Brain microvascular endothelial cell (primary cell): Measurements from ENCODE around the gene TEKT3.

Source experiments
- DNase-seq: peaks from one replicate; pipeline ENCODE4 v3.0.0-alpha.2; 2020
- H3K27ac ChIP-seq: fragments of 250-450 bp; sonication (Bioruptor Pico); 2 replicates; pipeline ENCODE4 v1.5.1; 2020; ENCODE audit warnings: mild to moderate bottlenecking, moderate library complexity
- H3K27me3 ChIP-seq: fragments of 250-450 bp; sonication (Bioruptor Pico); replicated peaks from 2 replicates; pipeline ENCODE4 v1.5.1; 2020; ENCODE audit warnings: mild to moderate bottlenecking
- H3K36me3 ChIP-seq: fragments of 250-450 bp; sonication (Bioruptor Pico); replicated peaks from 2 replicates; pipeline ENCODE4 v1.5.1; 2020; ENCODE audit warnings: mild to moderate bottlenecking
- H3K4me3 ChIP-seq: 2 replicates; pipeline ENCODE4 v1.5.1; 2011; ENCODE audit warnings: low read depth, mild to moderate bottlenecking, control low read depth, low read length, moderate library complexity
- CTCF ChIP-seq: IDR thresholded peaks from 2 replicates; pipeline ENCODE4 v1.5.1; 2011; ENCODE audit warnings: low read depth, mild to moderate bottlenecking, moderate library complexity, low read length, control low read depth, inconsistent platforms; ENCODE audit errors: missing control alignments
- in situ Hi-C: cut with HindIII; loops from 2 replicates; pipeline ENCODE4 v1.10.0; 2017; ENCODE audit warnings: low sequenced_read_pairs, low pct_ligation_motif_present

The TEKT3 gene

GRCh38 chr17:15284107-15284506, 57.3 kb downstream of the TEKT3 start:
- H3K4me3 ChIP-seq: no peak overlapping the region
- H3K27me3 ChIP-seq: no peaks in the 10 kb centered on the region
- in situ Hi-C loops: loop anchor here (25.0 kb wide), 1 partner anchor 203 kb away; no protein-coding TSS in a partner anchor
- H3K27ac ChIP-seq: no peak overlapping the region
- no peak for DNase-seq
- H3K36me3 ChIP-seq: no peaks in the 10 kb centered on the region
- TF ChIP-seq CTCF: no peak

GRCh38 chr17:15281909-15282308, 59.5 kb downstream of the TEKT3 start:
- DNase-seq: no peak
- no peak overlapping the region for H3K27ac ChIP-seq
- H3K4me3 ChIP-seq: no peak overlapping the region
- H3K36me3 ChIP-seq: no peaks in the 10 kb centered on the region
- H3K27me3 ChIP-seq: no peaks in the 10 kb centered on the region
- TF ChIP-seq CTCF: no peak
- in situ Hi-C loops: loop anchor here (25.0 kb wide), 1 partner anchor 205 kb away; no protein-coding TSS in a partner anchor

GRCh38 chr17:15278924-15279477, 62.4 kb downstream of the TEKT3 start:
- H3K36me3 ChIP-seq: no peaks in the 10 kb centered on the region
- no peak overlapping the region for H3K4me3 ChIP-seq
- no peak for TF ChIP-seq CTCF
- H3K27me3 ChIP-seq: no peaks in the 10 kb centered on the region
- in situ Hi-C loops: loop anchor here (25.0 kb wide), 1 partner anchor 208 kb away; no protein-coding TSS in a partner anchor
- DNase-seq: peak; percentile 88
- peak overlapping the region; percentile 54 for H3K27ac ChIP-seq

GRCh38 chr17:15278380-15278779, 63.0 kb downstream of the TEKT3 start:
- DNase-seq: no peak
- TF ChIP-seq CTCF: no peak
- H3K4me3 ChIP-seq: no peak overlapping the region
- no peaks in the 10 kb centered on the region for H3K27me3 ChIP-seq
- no peaks in the 10 kb centered on the region for H3K36me3 ChIP-seq
- in situ Hi-C loops: loop anchor here (25.0 kb wide), 1 partner anchor 209 kb away; no protein-coding TSS in a partner anchor
- peak overlapping the region; percentile 54 for H3K27ac ChIP-seq

GRCh38 chr17:15274017-15274416, 67.4 kb downstream of the TEKT3 start:
- no peak for DNase-seq
- in situ Hi-C loops: no loop called here
- Histone ChIP-seq H3K27ac (peak overlapping the region; percentile 85), H3K4me3 (no peak overlapping the region), H3K27me3 (no peaks in the 10 kb centered on the region), H3K36me3 (no peaks in the 10 kb centered on the region)
- TF ChIP-seq CTCF: no peak
